ENCODE measurements around the gene PCDH20. TPM values are rescaled to one million over a fixed set of nuclear protein-coding genes. Genes with fewer than 3 reads are reported as not detected.
"Not testable (repeated sequence)": the region's sequence is repeated elsewhere in the genome, so short reads cannot be mapped to it uniquely, and the experiment has no call there.

The PCDH20 gene
- total and polyA plus RNA-seq, 5 experiments from 2014 or later: not detected

GRCh38 chr13:61406275-61406674 is 9.4 kb downstream of the PCDH20 start:
- Mint-ChIP-seq H3K4me1 (no peaks in the 10 kb centered on the region), H3K9me3 (peaks cover 0 to 4% (median 0%) of the 10 kb centered on the region in 9 donors), H3K36me3 (no peaks in the 10 kb centered on the region), H3K4me3 (no peak overlapping the region), H3K27me3 (peaks cover 0 to 1% (median 0%) of the 10 kb centered on the region in 5 donors), H3K27ac (no peak overlapping the region)
- DNase-seq (no peak), ATAC-seq (no peak)
- POLR2A ChIA-PET: no interaction called here

- no peak for ATAC-seq
- no peak for DNase-seq
- Mint-ChIP-seq H3K27me3 (no peaks in the 10 kb centered on the region), H3K27ac (no peak overlapping the region), H3K4me3 (no peak overlapping the region), H3K4me1 (no peaks in the 10 kb centered on the region), H3K9me3 (peaks cover 0 to 21% (median 12%) of the 10 kb centered on the region in 9 donors), H3K36me3 (no peaks in the 10 kb centered on the region)
- POLR2A ChIA-PET: no interaction called here
Observed at GRCh38 chr13:61396121-61396520, 19.5 kb downstream of the PCDH20 start.

GRCh38 chr13:61391426-61391825 is 24.2 kb downstream of the PCDH20 start:
- no peak overlapping the region for H3K27ac Mint-ChIP-seq
- peaks cover 0 to 12% (median 8%) of the 10 kb centered on the region in 9 donors for H3K9me3 Mint-ChIP-seq
- H3K36me3 Mint-ChIP-seq: no peaks in the 10 kb centered on the region
- H3K27me3 Mint-ChIP-seq: no peaks in the 10 kb centered on the region
- DNase-seq (no peak), ATAC-seq (no peak)
- H3K4me1 Mint-ChIP-seq: no peaks in the 10 kb centered on the region
- POLR2A ChIA-PET: no interaction called here
- no peak overlapping the region for H3K4me3 Mint-ChIP-seq

GRCh38 chr13:61387694-61388093 is 28.0 kb downstream of the PCDH20 start:
- Mint-ChIP-seq H3K36me3 (no peaks in the 10 kb centered on the region), H3K27ac (no peak overlapping the region), H3K27me3 (no peaks in the 10 kb centered on the region), H3K4me3 (no peak overlapping the region), H3K4me1 (no peaks in the 10 kb centered on the region), H3K9me3 (peaks cover 0 to 24% (median 5%) of the 10 kb centered on the region in 9 donors)
- no peak for DNase-seq
- POLR2A ChIA-PET: no interaction called here
- ATAC-seq: no peak

- Mint-ChIP-seq H3K36me3 (no peaks in the 10 kb centered on the region), H3K27ac (no peak overlapping the region), H3K4me3 (no peak overlapping the region), H3K4me1 (no peaks in the 10 kb centered on the region), H3K27me3 (no peaks in the 10 kb centered on the region), H3K9me3 (peaks cover 0 to 26% (median 2%) of the 10 kb centered on the region in 9 donors)
- DNase-seq (no peak), ATAC-seq (no peak)
- POLR2A ChIA-PET: no interaction called here
Observed at GRCh38 chr13:61383111-61383510, 32.5 kb downstream of the PCDH20 start.

GRCh38 chr13:61370520-61370919 is 45.1 kb downstream of the PCDH20 start:
- DNase-seq (no peak), ATAC-seq (no peak)
- Mint-ChIP-seq H3K27me3 (no peaks in the 10 kb centered on the region), H3K9me3 (peaks cover 0 to 27% (median 12%) of the 10 kb centered on the region in 9 donors), H3K4me3 (no peak overlapping the region), H3K36me3 (no peaks in the 10 kb centered on the region), H3K4me1 (no peaks in the 10 kb centered on the region), H3K27ac (no peak overlapping the region)
- POLR2A ChIA-PET: no interaction called here

GRCh38 chr13:61364690-61365089 is 51.0 kb downstream of the PCDH20 start:
- ATAC-seq, POLR2A ChIA-PET, H3K27me3 Mint-ChIP-seq, H3K27ac Mint-ChIP-seq, H3K4me3 Mint-ChIP-seq, H3K36me3 Mint-ChIP-seq, DNase-seq, H3K4me1 Mint-ChIP-seq: not testable (repeated sequence)
- peaks cover 2 to 46% (median 15%) of the 10 kb centered on the region in 9 donors for H3K9me3 Mint-ChIP-seq

- no peak for ATAC-seq
- Mint-ChIP-seq H3K27ac (no peak overlapping the region), H3K4me3 (no peak overlapping the region), H3K36me3 (peaks cover 0 to 6% (median 0%) of the 10 kb centered on the region in 3 donors), H3K9me3 (peaks cover 2 to 39% (median 20%) of the 10 kb centered on the region in 9 donors), H3K27me3 (no peaks in the 10 kb centered on the region), H3K4me1 (no peaks in the 10 kb centered on the region)
- POLR2A ChIA-PET: no interaction called here
- no peak for DNase-seq
Observed at GRCh38 chr13:61362522-61362921, 53.1 kb downstream of the PCDH20 start.

Measured in naive thymus-derived CD8-positive, alpha-beta T cell (primary cell).